Posterior vena cava (tissue), 2 donors: ENCODE results near the gene OR51G2. TPM values are rescaled to one million over a fixed set of nuclear protein-coding genes. Genes with fewer than 3 reads are reported as not detected.
"Not testable (repeated sequence)": the region's sequence is repeated elsewhere in the genome, so short reads cannot be mapped to it uniquely, and the experiment has no call there.

Experiments
- DNase-seq: peaks from one replicate; pipeline ENCODE4 v3.0.0-alpha.2; 2020; ENCODE audit warnings: low spot score
- intact Hi-C, 2 donors: fragments of 100-400 bp; cut with DNase I; formaldehyde crosslinking; loops; one replicate each; pipeline versions ENCODE4 v1.14.1 to v1.14.2; 2022 to 2023
- long read RNA-seq, 2 donors: library from polyadenylated mRNA; unstranded; transcript quantifications; one replicate each; pipeline ENCODE4 v2.0.0, GENCODE V29; 2020 to 2021
- total RNA-seq, 2 donors: library from RNA; stranded (reverse); fragmentation: NEBNext Ultra II Directional; extraction: Animal tissue kit (Norgen Biotek cat#: 25700); gene quantifications; one replicate each; pipeline ENCODE4 v1.2.1, GENCODE V29; 2021
- donor health status: DM: yes; HTN: yes; CAD: no.
- donor health status: DM: yes; HTN: yes; CAD: no.

The OR51G2 gene
- total RNA-seq = not detected
- long read RNA-seq, donor 1 = 0 reads
- long read RNA-seq, donor 2 = 0 reads

GRCh38 chr11:4919250-4919649 is at the start of gene OR51G2:
Gene OR51G2 (minus strand): TSS chr11:4919350. CDS start chr11:4915663, 3,687 bp downstream.
- intact Hi-C loops = loop anchor here in 1 of 2 donors (5.0 kb wide), 1 partner anchor 1063 kb away; no protein-coding TSS in a partner anchor
- DNase-seq = no peak

GRCh38 chr11:4962816-4963215 is 43.7 kb upstream of the OR51G2 start:
- intact Hi-C loops = no loop called here
- DNase-seq = no peak

- intact Hi-C loops = no loop called here
- DNase-seq = no peak
Observed at GRCh38 chr11:4960877-4961276, 41.7 kb upstream of the OR51G2 start.

GRCh38 chr11:4957396-4957795 is 38.2 kb upstream of the OR51G2 start:
- intact Hi-C loops = no loop called here
- no peak for DNase-seq

- DNase-seq, intact Hi-C loops: not testable (repeated sequence)
Observed at GRCh38 chr11:4955613-4956012, 36.5 kb upstream of the OR51G2 start, which contains the start of gene OR51A2. Gene OR51A2 (minus strand): TSS chr11:4955713. CDS start chr11:4955713, 0 bp downstream.

- intact Hi-C loops = no loop called here
Observed at GRCh38 chr11:4947505-4947904, 28.4 kb upstream of the OR51G2 start, which contains the start of gene OR51A4. Gene OR51A4 (minus strand): TSS chr11:4947605. CDS start chr11:4947100, 505 bp downstream.

GRCh38 chr11:4936745-4937144 is 17.6 kb upstream of the OR51G2 start:
- no peak for DNase-seq
- intact Hi-C loops = no loop called here

More at GRCh38 chr11:4947505-4947904, 28.4 kb upstream of the OR51G2 start, which contains the start of gene OR51A4:
- no peak for DNase-seq

- intact Hi-C loops = no loop called here
- no peak for DNase-seq
Observed at GRCh38 chr11:4932751-4933150, 13.6 kb upstream of the OR51G2 start.

- intact Hi-C loops = no loop called here
- DNase-seq = no peak
Observed at GRCh38 chr11:4926608-4927007, 7.5 kb upstream of the OR51G2 start.

GRCh38 chr11:4924239-4924638 is 5.1 kb upstream of the OR51G2 start, which contains the start of gene OR51G1:
Gene OR51G1 (minus strand): TSS chr11:4924339. CDS start chr11:4924339, 0 bp downstream.
- DNase-seq = no peak
- intact Hi-C loops = no loop called here

- intact Hi-C loops = no loop called here
- DNase-seq = no peak
Observed at GRCh38 chr11:4922304-4922703, 3.2 kb upstream of the OR51G2 start.

- no peak for DNase-seq
- intact Hi-C loops = no loop called here
Observed at GRCh38 chr11:4921796-4922195, 2.6 kb upstream of the OR51G2 start.

- no peak for DNase-seq
Observed at GRCh38 chr11:4916581-4916980, 2.6 kb downstream of the OR51G2 start.

GRCh38 chr11:4903484-4903883 is 15.7 kb downstream of the OR51G2 start, which contains the start of gene OR51A7:
Gene OR51A7 (plus strand): TSS chr11:4903783. CDS start chr11:4907370, 3,587 bp downstream.
- intact Hi-C loops = no loop called here
- no peak for DNase-seq

More at GRCh38 chr11:4916581-4916980, 2.6 kb downstream of the OR51G2 start:
- intact Hi-C loops = loop anchor here in 1 of 2 donors (5.0 kb wide), 1 partner anchor 1066 kb away; no protein-coding TSS in a partner anchor

GRCh38 chr11:4891996-4892640 is 27.0 kb downstream of the OR51G2 start:
- DNase-seq = no peak
- intact Hi-C loops = no loop called here

- intact Hi-C loops = no loop called here
- DNase-seq = no peak
Observed at GRCh38 chr11:4890279-4890678, 28.9 kb downstream of the OR51G2 start.

GRCh38 chr11:4887591-4887990 is 31.6 kb downstream of the OR51G2 start:
- no peak for DNase-seq
- intact Hi-C loops = no loop called here

GRCh38 chr11:4886186-4886585 is 33.0 kb downstream of the OR51G2 start:
- intact Hi-C loops = no loop called here
- DNase-seq = no peak

- intact Hi-C loops = no loop called here
- DNase-seq = no peak
Observed at GRCh38 chr11:4884361-4884760, 34.8 kb downstream of the OR51G2 start.

GRCh38 chr11:4882543-4882942 is 36.6 kb downstream of the OR51G2 start:
- intact Hi-C loops = no loop called here
- DNase-seq = no peak
